SK-MEL-5 (cell line): ENCODE measurements around the gene HIPK2. TPM values are rescaled to one million over a fixed set of nuclear protein-coding genes. Genes with fewer than 3 reads are reported as not detected.

ENCODE experiments used
- DNase-seq: peaks from one replicate; pipeline ENCODE4 v3.0.0-alpha.2; 2016; ENCODE audit warnings: low read depth, low spot score
- in situ Hi-C: cut with HindIII; loops from 2 replicates; pipeline ENCODE4 v1.10.0; 2016; ENCODE audit warnings: low sequenced_read_pairs, high pct_unique_total_duplicates, low pct_unique_long_range_greater_than_20kb
- total RNA-seq: library from RNA; depleted of rRNA; stranded (reverse); fragments of >200 nt; shearing (Covaris generic); gene quantifications from 2 replicates; pipeline ENCODE4 v1.2.3, GENCODE V29; 2014

The HIPK2 gene
- total RNA-seq, 1 experiment from 2014 or later: 16.1 TPM

- in situ Hi-C loops: no loop called here
- DNase-seq: no peak
These were observed 236.0 kb downstream of the HIPK2 start for GRCh38 chr7:139541600-139542307.

- in situ Hi-C loops: no loop called here
- DNase-seq: no peak
These were observed 237.6 kb downstream of the HIPK2 start for GRCh38 chr7:139540203-139540602.

- no peak for DNase-seq
- in situ Hi-C loops: no loop called here
These were observed 238.7 kb downstream of the HIPK2 start for GRCh38 chr7:139538881-139539635.

GRCh38 chr7:139536152-139536551 is 241.6 kb downstream of the HIPK2 start:
- DNase-seq: no peak
- in situ Hi-C loops: no loop called here

GRCh38 chr7:139534966-139535651 is 242.7 kb downstream of the HIPK2 start:
- DNase-seq: no peak
- in situ Hi-C loops: no loop called here

GRCh38 chr7:139534096-139534495 is 243.7 kb downstream of the HIPK2 start:
- in situ Hi-C loops: no loop called here
- no peak for DNase-seq

GRCh38 chr7:139532636-139533155 is 245.1 kb downstream of the HIPK2 start:
- DNase-seq: no peak
- in situ Hi-C loops: no loop called here

- no peak for DNase-seq
- in situ Hi-C loops: no loop called here
These were observed 246.7 kb downstream of the HIPK2 start for GRCh38 chr7:139531094-139531493.

GRCh38 chr7:139526578-139527544 is 250.9 kb downstream of the HIPK2 start:
- no peak for DNase-seq

GRCh38 chr7:139525750-139526149 is 252.0 kb downstream of the HIPK2 start:
- no peak for DNase-seq
- in situ Hi-C loops: no loop called here

More at GRCh38 chr7:139526578-139527544, 250.9 kb downstream of the HIPK2 start:
- in situ Hi-C loops: no loop called here

GRCh38 chr7:139525239-139525638 is 252.6 kb downstream of the HIPK2 start:
- in situ Hi-C loops: no loop called here
- DNase-seq: no peak

- DNase-seq: no peak
- in situ Hi-C loops: no loop called here
These were observed 253.6 kb downstream of the HIPK2 start for GRCh38 chr7:139523968-139524815.

GRCh38 chr7:139523199-139523941 is 254.4 kb downstream of the HIPK2 start, which contains the start of gene CLEC2L:
CLEC2L (plus strand) TSS chr7:139523685; CDS start chr7:139523928, 243 bp downstream.
- in situ Hi-C loops: no loop called here
- no peak for DNase-seq

GRCh38 chr7:139522830-139523198 is 255.0 kb downstream of the HIPK2 start:
- DNase-seq: no peak
- in situ Hi-C loops: no loop called here

GRCh38 chr7:139521439-139521838 is 256.4 kb downstream of the HIPK2 start:
- no peak for DNase-seq
- in situ Hi-C loops: no loop called here

GRCh38 chr7:139515266-139515665 is 262.5 kb downstream of the HIPK2 start:
- in situ Hi-C loops: no loop called here
- DNase-seq: no peak
